H1 (cell line): ENCODE data around the gene RNASE4. TPM values are rescaled to one million over a fixed set of nuclear protein-coding genes. Genes with fewer than 3 reads are reported as not detected.
A peak's percentile ranks its signal among the peaks of the same experiment; 100 is the strongest.

Source experiments
- ATF3 ChIP-seq: IDR thresholded peaks from 2 replicates; pipeline ENCODE4 v1.6.1; 2011; ENCODE audit warnings: low read depth, mild to moderate bottlenecking, low read length; ENCODE audit not compliant: insufficient read depth
- CHD7 ChIP-seq: fragments of 300-600 bp; sonication (generic); IDR thresholded peaks from 2 replicates; pipeline ENCODE4 v1.7.1; 2012; ENCODE audit warnings: low read length, moderate library complexity, mild to moderate bottlenecking, inconsistent platforms; ENCODE audit not compliant: insufficient replicate concordance
- JUN ChIP-seq: IDR thresholded peaks from 2 replicates; pipeline ENCODE4 v1.6.1; 2011; ENCODE audit warnings: low read depth, mild to moderate bottlenecking, improper control_type of control experiment, low read length
- RBBP5 ChIP-seq: IDR thresholded peaks from 2 replicates; pipeline ENCODE4 v1.7.1; 2012; ENCODE audit warnings: low read depth, mild to moderate bottlenecking, inconsistent platforms, low read length, moderate library complexity, borderline replicate concordance
- TEAD4 ChIP-seq: IDR thresholded peaks from 2 replicates; pipeline ENCODE4 v1.6.1; 2012; ENCODE audit warnings: low read depth, low read length, inconsistent platforms, mixed read lengths
- polyA plus RNA-seq, 7 experiments: library from polyadenylated mRNA; depleted of rRNA in 3 of 7; stranded (reverse) in 5 of 7; unstranded in 2 of 7; fragments of >200 nt in 5 of 7; fragments of 200-250 nt in 2 of 7; gene quantifications; 1 replicate in 5 of 7; 2 replicates in 1 of 7; 4 replicates in 1 of 7; pipeline versions ENCODE4 v1.2.1 to v1.2.3, GENCODE V29; 2011 to 2013; ENCODE audit warnings: missing spikeins in 2 of 7, mixed read lengths in 2 of 7
- total RNA-seq: library from RNA; stranded (reverse); fragmentation: NEBNext Ultra II Directional; extraction: Animal tissue kit (Norgen Biotek cat#: 25700); gene quantifications from 2 replicates; pipeline ENCODE4 v1.2.1, GENCODE V29; 2021

Gene RNASE4
- total and polyA plus RNA-seq, 2 of the 8 experiments (the other 6 are each of a cell fraction or from before 2014, with no cell fraction given): 0.61 to 3.5 TPM

GRCh38 chr14:20683125-20683890 lies 1.1 kb upstream of the RNASE4 start (continued):
- TF ChIP-seq JUN: no peak
- TF ChIP-seq TEAD4: no peak
- no peak for TF ChIP-seq CHD7
- TF ChIP-seq RBBP5: peak; percentile 84; the same call in 1 of the 2 replicates
- no peak for TF ChIP-seq ATF3
